Loucy (cell line): ENCODE measurements around the gene KIF1B.

Experiments
- CTCF ChIP-seq: fragments of 200-600 bp; sonication (generic); conservative IDR thresholded peaks from 2 replicates; pipeline ENCODE4 v1.5.1; 2014; ENCODE audit warnings: mild to moderate bottlenecking, antibody characterized with exemption, low read length
- EZH2phosphoT487 ChIP-seq: fragments of 200-600 bp; IDR thresholded peaks from 2 replicates; pipeline ENCODE4 v1.6.1; 2018; ENCODE audit warnings: antibody characterized with exemption, mild to moderate bottlenecking, moderate library complexity, borderline replicate concordance

- TF ChIP-seq CTCF (no peak), EZH2phosphoT487 (no peak)
Measured at GRCh38 chr1:10306435-10306834, 96.1 kb downstream of the KIF1B start.
